NOMO-1 treated with dmso at 0.1 percent for 144 hours (cell line): ENCODE data around the gene DISC1.

ENCODE experiments used
- DNase-seq: peaks from one replicate; lab custom pipeline; 2025; ENCODE audit not compliant: unreplicated experiment; lab: John Stamatoyannopoulos, UW

DISC1 gene

DNA sequence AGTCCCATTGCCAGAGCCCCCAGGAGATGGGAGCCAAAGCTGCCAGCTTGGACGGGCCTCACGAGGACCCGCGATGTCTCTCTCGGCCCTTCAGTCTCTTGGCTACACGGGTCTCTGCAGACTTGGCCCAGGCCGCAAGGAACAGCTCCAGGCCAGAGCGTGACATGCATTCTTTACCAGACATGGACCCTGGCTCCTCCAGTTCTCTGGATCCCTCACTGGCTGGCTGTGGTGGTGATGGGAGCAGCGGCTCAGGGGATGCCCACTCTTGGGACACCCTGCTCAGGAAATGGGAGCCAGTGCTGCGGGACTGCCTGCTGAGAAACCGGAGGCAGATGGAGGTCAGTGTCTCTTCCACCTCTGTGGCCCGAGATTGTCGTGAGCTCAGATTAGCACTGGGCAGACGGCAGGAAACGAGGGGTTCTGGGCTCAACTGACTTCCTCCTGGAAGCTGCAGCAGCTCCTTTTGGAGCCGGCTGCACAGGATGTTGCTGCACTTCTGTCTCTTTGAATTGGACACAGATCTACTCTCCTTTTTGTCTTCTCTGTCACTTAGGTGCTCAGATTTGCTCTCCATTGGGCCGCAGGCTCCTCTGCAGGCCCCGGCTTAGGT is 68.0 kb downstream of the DISC1 start:
- no peak for DNase-seq

GRCh38 chr1:231695439-231696255 is 69.1 kb downstream of the DISC1 start:
- no peak for DNase-seq

GRCh38 chr1:231699784-231700183 is 73.2 kb downstream of the DISC1 start:
- DNase-seq: peak; percentile 1

DNA sequence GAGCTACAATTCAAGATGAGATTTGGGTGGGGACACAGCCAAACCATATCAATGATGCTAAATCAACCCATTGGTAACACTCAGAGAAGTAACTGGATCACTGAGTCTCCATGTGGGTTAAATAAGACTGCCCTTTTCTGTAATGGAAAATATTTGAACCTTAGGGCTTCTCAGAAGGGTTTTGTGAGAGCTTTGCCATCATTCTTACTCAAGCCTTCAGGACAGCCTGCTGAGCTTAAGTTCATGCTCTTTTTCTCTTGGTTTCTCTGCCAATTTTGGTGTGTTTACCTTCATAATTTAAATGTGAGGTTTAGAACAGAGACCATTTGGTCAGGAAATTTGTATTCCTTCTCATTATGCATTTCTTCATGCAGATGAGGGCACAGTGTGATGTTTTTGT is 74.7 kb downstream of the DISC1 start:
- no peak for DNase-seq

DNA sequence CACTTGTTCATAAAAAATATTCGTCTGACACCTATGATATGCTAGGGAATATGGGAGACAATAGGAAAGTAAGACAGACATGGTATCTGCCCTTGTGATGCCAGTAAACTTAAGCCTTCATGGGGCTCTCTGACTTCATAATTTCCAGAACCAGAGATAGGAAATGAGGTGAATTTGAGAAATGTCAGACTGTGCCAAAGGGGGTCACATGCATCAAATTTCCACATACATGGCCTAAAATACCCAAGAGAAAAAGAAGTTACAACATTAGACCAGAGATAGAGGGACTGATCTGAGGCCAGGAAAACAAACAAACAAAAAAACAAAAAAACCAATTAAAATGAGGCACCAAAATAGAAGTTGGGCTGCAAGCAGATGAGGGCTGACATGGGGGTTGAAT is 75.7 kb downstream of the DISC1 start:
- DNase-seq: no peak

DNA sequence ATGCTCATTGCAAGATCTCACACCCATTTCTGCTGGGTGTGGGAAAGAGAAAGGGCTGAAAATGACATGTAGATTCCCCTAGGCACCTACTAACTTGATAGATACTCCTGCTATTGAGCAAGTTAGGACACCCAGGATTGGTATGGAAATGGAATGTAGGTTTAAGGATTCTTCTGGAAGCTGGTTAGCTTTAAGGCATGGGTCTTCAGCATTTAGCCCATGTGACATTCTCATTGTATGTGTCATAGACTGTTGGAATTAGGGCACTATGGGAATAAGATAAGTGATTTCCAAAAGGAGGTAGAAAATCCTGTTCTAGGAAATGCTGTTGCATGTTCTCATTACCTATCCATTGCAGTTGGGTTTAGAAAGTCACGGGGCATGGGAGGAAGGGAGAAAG is 76.2 kb downstream of the DISC1 start:
- DNase-seq: no peak

DNA sequence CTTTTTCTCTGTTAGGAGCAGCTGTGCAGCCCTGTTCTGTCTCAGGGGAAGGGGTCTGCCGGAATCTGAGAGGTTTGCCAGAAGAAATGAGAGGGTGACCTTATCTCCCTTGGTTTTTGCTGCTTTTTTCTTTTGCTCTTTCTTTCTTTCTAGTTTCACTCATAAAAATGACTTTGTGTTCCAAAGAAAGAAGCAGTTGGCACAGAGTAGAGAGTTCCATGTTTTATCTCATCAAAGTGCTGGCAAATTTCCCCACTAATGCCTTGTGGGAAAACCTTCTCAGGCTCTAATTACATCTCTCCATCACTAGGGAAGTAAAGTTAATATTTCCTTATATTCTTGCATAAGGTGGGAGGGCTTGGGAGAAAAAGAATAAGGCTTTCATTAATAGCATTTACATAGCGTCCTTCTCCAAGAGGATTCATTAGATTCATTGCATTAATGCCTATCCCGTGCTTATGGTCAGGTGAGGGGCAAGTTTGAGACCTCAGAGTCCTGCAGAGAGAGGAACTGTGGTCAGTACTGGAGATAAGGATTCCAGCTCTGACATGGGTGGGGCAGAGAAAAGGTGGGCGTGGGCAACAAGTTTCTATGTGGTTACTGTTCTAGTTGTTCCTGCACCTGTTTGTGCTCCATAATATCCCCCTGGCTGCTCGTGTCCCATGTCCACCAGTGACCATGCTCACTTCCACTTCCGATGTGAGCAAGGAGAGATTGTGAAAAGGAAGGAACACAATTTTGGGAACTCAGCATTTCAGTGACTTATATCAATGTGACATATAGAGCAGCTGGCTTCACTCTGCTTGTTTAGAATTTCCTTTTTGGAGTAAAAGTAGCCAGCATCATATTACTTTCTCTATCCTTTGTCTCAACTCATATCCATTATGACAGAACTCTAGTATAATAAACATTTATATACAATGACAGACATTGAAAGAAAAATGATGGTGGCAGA is 79.5 kb downstream of the DISC1 start:
- no peak for DNase-seq

- no peak for DNase-seq
Measured at GRCh38 chr1:231706934-231707333, 80.3 kb downstream of the DISC1 start.

DNA sequence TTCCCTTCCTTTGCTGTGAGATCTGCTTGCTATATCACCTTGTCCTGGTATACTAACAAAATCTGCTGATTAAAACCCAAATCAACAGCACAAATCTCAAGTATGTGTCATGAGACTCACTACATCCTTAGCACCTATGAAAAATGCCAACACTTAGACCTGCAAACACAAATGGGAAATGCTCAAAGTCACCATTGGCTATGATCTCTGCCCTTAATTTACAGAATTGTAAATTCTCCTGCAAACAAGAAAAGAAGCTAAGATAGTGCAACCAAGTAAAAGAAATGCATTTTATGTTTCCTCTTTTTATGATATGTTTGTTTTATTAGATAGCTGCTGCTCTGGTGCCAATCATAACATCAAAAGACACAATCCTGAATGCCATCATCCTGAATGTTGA is 80.8 kb downstream of the DISC1 start:
- DNase-seq: no peak

DNA sequence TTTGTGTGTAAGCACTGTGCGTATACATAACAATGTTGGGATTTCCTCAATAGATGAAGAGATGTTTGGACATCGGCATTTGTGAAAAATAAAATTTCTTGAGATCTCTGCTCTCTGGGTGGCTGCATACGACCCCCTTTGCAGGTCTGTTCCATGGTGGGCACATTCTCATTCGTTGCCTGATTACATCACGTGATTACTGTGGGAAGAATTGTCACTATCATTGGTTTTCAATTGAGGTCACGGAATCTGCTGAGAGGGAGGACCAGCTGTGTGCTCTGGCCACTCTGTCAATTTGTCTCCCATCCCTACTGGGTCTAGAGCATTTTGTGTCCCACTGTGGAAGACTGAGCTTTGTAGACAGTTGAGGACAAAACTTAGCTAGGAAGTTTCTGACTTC is 81.8 kb downstream of the DISC1 start:
- no peak for DNase-seq

DNA sequence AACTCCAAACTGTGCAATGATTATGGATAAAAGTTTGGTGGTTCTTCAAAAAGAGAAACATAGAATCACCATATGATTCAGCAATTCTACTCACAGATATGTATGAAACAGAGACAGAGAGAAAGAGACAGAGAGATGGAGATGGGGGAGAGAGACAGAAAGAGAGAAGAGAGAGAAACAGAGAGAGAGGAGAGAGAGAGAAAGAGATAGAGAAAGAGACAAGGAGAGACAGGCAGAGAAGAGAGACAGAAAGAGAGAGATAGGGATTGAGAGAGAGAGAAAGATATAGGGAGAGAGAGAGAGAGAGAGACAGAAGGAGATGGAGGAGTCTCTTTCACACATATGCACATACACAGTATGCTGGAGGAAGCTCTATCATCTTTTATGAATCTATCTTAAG is 87.8 kb downstream of the DISC1 start:
- DNase-seq: no peak

DNA sequence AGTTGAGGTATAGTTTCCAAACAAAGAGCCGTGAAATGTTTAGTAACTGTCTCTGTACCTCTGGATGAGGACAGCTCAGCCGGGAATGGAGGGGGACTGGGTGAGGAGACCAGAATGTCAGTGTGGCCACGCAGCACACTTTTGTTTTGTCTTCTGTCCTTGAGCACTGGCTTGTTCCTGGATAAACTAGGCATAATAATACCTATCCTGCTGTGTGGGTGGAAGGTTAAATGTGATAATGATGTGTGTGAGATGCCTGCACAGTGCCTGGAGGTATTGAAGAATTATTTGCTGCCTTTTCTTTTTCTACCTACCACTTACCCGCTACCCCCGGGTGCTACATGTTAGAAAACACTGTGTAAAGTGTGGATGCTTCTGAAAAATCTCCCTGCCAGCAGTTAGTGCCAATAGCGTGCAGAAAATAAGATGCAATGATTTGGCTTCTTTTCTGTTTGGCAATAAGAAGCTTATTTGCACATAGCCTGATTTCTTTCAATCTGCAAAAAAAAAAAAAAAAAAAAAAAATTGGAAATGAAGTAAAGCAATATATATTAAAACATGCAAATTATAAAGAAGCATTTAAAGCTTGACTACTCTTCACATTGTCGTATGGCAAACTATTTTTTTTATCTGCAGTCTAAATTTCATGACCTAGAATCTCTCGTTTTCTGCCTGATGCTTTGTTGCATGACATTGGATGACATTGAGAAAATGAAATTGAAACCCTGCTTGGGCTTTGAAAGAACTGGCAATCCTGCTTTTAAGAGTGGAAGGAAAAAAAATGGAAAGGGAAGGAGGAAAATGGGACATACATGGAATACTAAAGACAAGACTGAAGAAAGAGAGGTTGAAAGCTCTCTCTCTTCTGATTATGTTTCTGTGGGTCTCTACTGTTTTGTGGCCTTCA is 89.5 kb downstream of the DISC1 start:
- no peak for DNase-seq

DNA sequence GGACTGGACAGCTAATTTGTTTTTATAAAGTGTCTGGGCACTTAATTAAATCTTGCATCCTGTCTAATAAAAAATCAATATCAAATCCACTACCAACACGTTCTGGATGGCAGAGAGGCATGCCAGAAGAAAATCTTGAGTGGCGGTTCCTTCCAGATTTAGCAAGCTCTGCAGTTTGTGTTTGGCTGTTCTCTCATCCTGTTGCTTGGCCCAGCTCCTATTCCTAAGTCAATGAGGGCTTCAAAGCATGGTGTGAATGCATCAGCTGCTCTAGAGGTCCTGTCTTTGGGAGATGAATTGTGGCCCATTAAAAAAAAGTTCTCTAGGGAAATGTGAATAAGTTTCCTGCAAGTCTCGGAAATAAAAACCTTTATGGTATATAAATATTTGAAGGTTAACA is 90.3 kb downstream of the DISC1 start:
- DNase-seq: no peak

GRCh38 chr1:231719485-231720183 is 93.0 kb downstream of the DISC1 start:
- no peak for DNase-seq

DNA sequence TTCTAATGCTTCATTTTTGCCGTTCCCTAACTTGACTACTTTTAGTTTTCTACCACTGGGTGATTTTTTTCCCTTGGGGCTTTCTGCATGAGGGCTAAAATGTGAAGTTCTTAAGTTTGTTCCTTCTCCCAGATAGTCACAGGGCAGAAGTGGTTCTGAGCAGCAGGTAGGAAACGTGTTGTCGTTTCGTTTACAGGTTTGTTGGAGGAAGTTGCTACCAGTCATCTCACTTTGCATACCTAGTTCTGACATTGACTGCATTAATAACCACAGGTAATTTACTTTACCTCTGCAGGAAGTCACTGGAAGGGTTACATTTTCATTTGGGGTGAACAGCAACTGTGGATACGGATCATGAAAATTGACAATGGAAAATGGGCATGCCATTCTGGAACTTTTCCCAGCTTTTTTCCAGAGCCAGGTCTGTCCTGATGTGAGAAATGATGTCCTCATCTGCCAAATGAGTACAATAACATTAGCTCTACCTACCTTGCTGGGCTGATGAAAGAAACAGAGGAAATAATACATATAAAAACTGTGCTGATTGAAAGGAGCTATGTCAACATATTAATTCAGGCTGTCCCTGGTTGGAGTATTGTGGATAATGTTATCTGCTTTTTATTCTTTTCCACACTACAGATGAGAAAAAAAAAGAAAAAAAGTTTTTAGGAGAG is 94.2 kb downstream of the DISC1 start:
- no peak for DNase-seq

GRCh38 chr1:231721436-231721835 is 94.8 kb downstream of the DISC1 start:
- no peak for DNase-seq

GRCh38 chr1:231722356-231722755 is 95.8 kb downstream of the DISC1 start:
- DNase-seq: no peak

DNA sequence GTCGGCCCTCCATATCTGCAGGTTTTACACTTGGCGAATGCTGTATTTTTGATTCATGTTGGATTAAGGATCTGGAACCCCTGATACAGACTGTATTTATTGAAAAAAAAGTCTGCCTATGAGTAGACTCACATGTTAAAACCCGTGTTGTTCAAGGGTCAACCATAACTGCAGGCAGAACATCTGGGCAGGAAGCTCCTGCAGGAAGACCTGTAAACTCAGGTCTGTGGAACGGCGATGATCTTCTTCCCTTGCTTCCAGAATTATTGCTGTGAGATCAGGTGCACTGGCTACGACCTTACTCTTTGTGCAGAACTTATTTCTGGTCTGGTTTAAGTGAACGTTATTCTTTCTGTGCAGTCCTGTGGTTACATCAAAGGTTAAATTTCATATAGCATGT is 96.6 kb downstream of the DISC1 start:
- no peak for DNase-seq

GRCh38 chr1:231724041-231724440 is 97.5 kb downstream of the DISC1 start:
- no peak for DNase-seq
